Central memory CD8-positive, alpha-beta T cell (primary cell): ENCODE measurements around the gene ENPP6.

ENCODE experiments used
- ATAC-seq: fragments of 150-1000 bp; cut with Tn5 transposase; replicated peaks from 2 replicates; pipeline ENCODE4 v1.10.0; 2022; ENCODE audit warnings: mild to moderate bottlenecking, moderate FRiP score, moderate number of reproducible peaks; ENCODE audit not compliant: poor library complexity, severe bottlenecking; ENCODE audit errors: extremely low read depth
- DNase-seq, 2 donors: peaks; one replicate each; pipeline ENCODE4 v3.0.0; 2021; ENCODE audit warnings: low spot score in 2 of 2
- H3K27ac Mint-ChIP-seq: one replicate; pipeline ENCODE4 v1.8.0; 2022; ENCODE audit warnings: low read depth, mild to moderate bottlenecking, moderate library complexity, mixed read lengths
- H3K27me3 Mint-ChIP-seq: one replicate; pipeline ENCODE4 v1.8.0; 2022; ENCODE audit warnings: mixed read lengths
- H3K36me3 Mint-ChIP-seq: one replicate; pipeline ENCODE4 v1.8.0; 2022; ENCODE audit warnings: mild to moderate bottlenecking, moderate library complexity, mixed read lengths; ENCODE audit not compliant: insufficient read depth
- H3K4me1 Mint-ChIP-seq: one replicate; pipeline ENCODE4 v1.8.0; 2022; ENCODE audit warnings: mixed read lengths
- H3K4me3 Mint-ChIP-seq: one replicate; pipeline ENCODE4 v1.8.0; 2022; ENCODE audit warnings: mild to moderate bottlenecking, moderate library complexity, mixed read lengths
- H3K9me3 Mint-ChIP-seq: one replicate; pipeline ENCODE4 v1.8.0; 2022; ENCODE audit warnings: mixed read lengths

ENPP6 gene

DNA sequence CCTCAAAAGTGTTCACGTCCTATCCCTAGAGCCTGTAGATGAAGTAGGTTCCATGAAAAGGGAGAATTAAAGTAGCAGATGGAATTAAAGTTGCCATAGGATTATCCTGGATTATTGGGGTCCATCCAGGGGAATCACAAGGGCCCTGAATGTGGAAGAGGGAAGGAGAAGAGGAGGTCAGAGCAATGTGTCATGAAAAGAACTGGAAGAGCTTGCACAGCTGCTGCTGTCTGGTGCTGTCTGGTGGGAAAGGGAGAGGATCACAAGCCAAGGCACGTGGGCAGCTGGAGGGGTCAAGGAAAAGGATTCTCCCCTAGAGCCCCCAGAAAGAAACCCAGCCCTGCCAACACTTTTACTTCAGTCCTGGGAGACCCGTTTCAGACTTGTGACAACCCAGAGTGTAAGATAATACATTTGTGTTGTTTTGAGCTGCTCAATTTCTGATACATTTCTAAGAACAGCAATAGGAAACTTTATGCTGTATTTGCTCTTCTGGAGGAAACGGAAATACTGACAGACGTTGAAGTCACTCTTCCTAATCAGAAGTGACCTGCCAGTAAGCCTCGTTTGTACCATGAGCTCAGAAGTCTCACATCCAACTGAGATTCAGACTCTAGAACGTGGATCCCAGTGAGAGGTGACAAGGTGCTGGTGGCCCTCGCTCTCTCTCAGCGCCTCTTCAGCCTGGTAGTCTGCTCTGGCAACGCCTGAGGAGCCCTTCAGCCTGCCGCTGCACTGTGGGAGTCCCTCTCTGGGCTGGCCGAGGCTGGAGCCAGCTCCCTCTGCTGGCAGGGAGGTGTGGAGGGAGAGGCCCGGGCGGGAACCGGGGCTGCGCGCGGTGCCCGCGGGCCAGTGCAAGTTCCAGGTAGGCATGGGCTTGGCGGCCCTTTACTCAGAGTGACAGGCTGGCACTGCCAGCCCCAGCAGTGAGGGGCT lies 34.7 kb upstream of the ENPP6 start:
- Mint-ChIP-seq H3K9me3 (no peaks in the 10 kb centered on the region), H3K4me3 (no peak overlapping the region), H3K27ac (no peak overlapping the region), H3K4me1 (peaks cover 5% of the 10 kb centered on the region), H3K36me3 (peaks cover 2% of the 10 kb centered on the region), H3K27me3 (no peaks in the 10 kb centered on the region)
- ATAC-seq (no peak), DNase-seq (no peak)

DNA sequence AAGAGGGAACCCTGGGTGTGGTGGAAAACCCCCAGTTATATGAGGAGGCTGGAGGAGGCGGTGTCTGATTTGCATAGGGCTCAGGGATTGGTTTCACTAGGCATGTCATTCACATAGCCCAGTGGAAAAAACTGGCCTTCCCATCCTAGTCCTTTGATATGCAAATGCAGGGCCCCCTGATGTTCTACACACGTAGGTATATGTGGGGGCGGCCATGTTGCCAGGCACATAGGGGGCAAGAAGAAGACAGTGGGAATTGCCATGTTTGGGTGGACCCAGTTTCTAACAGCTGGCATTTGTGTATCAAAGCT lies 34.0 kb upstream of the ENPP6 start:
- DNase-seq (no peak), ATAC-seq (no peak)
- Mint-ChIP-seq H3K36me3 (peaks cover 2% of the 10 kb centered on the region), H3K9me3 (no peaks in the 10 kb centered on the region), H3K4me3 (no peak overlapping the region), H3K4me1 (peaks cover 5% of the 10 kb centered on the region), H3K27me3 (no peaks in the 10 kb centered on the region), H3K27ac (no peak overlapping the region)

DNA sequence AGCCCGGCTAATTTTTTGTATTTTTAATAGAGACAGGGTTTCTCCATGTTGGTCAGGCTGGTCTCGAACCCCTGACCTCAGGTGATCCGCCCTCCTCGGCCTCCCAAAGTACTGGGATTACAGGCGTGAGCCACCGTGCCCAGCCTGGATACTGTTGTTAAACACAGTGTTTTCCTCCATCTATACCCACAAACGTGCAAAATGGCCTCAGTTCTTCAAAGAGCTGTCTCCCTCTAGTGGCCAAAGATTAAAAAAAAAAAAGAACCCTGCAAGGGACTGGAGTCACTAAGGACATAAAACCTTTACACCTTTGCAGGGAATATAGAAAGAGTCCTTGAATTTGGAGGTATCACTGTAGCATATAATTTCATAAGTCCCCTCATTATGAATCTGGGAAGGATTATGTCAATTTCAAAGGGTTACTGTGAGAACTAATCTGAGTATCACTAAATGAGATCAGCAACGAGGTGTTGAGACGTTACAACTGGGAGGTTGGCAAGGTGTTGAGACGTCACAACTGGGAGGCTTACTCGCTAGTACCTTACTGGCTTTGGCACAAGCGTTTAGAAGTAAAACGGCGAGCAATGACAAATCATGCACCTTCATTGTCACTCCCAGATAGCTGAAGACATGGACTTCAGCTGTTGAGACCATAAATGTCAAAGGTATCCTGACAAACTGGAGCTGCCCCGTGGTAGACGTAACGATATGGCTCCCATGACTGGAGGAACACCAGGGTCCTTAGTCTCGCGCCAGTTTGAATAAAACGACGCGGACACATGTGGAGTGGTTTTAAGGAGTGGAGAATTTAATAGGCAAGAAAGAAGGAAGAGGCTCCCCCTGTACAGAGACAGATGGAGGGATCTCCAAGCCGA lies 33.4 kb upstream of the ENPP6 start:
- H3K27ac Mint-ChIP-seq = no peak overlapping the region
- peak in 1 of 2 donors; percentile 10 for DNase-seq
- H3K36me3 Mint-ChIP-seq = peaks cover 2% of the 10 kb centered on the region

DNA sequence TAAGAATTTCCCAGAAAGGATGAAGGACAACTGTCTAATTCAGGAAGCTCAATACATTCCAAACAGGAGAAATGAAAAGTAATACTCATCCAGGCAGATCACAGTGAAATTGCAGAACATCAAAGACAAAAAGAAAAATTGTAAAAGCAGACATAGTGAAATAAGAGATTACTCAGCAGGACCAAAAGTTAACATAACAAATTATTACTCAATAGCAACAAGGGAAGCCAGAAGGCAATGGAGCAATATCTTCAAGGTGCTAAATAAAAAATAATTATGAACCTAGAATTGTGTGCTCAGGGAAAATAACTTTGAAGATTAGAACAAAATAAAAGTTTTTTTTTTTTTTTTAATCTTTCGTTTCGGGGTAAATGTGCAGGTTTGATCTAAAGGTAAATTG lies 30.5 kb upstream of the ENPP6 start:
- H3K36me3 Mint-ChIP-seq = peaks cover 2% of the 10 kb centered on the region
- no peak overlapping the region for H3K27ac Mint-ChIP-seq
- DNase-seq (no peak), ATAC-seq (no peak)
- H3K4me3 Mint-ChIP-seq = no peak overlapping the region
- H3K27me3 Mint-ChIP-seq = no peaks in the 10 kb centered on the region
- H3K9me3 Mint-ChIP-seq = no peaks in the 10 kb centered on the region
- peaks cover 5% of the 10 kb centered on the region for H3K4me1 Mint-ChIP-seq

More for the DNA sequence above, 33.4 kb upstream of the ENPP6 start:
- Mint-ChIP-seq H3K27me3 (no peaks in the 10 kb centered on the region), H3K4me1 (peaks cover 5% of the 10 kb centered on the region), H3K9me3 (no peaks in the 10 kb centered on the region), H3K4me3 (no peak overlapping the region)
- ATAC-seq = peak; percentile 76

DNA sequence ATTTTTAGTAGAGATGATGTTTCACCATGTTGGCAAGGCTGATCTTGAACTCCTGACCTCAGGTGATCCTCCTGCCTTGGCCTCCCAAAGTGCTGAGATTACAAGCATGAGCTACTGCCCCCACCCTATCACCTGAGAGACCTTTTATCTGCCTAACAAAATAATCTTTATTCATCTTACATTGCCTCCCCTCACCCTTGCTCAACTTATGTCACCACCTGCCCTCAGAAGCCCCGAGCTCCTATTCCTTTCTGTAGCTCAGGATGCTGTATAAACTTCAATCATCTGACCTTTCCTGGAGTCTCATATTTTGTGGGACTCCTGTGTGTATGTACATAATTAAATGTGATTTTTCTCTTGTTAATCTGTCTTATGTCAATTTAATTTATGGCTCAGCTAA lies 29.7 kb upstream of the ENPP6 start:
- no peak for ATAC-seq
- H3K4me3 Mint-ChIP-seq = no peak overlapping the region
- H3K36me3 Mint-ChIP-seq = peaks cover 2% of the 10 kb centered on the region
- no peaks in the 10 kb centered on the region for H3K9me3 Mint-ChIP-seq
- no peaks in the 10 kb centered on the region for H3K27me3 Mint-ChIP-seq
- DNase-seq = no peak
- peaks cover 5% of the 10 kb centered on the region for H3K4me1 Mint-ChIP-seq
- no peak overlapping the region for H3K27ac Mint-ChIP-seq

DNA sequence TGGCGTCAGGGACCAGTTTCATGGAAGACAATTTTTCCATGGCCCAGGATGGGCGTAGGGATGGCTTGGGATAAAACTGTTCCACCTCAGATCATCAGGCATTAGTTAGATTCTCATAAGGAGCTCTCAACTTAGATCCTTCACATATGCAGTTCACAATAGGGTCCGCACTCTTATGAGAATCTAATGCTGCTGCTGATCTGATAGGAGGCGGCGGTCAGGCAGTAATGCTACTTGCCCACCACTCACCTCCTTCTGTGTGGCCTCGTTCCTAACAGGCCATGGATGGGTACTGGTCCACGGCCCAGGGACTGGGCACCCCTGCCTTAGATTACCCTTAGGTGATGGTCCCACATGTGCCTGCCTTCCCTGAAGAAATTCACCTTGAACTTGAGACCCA lies 28.8 kb upstream of the ENPP6 start:
- Mint-ChIP-seq H3K4me3 (no peak overlapping the region), H3K4me1 (peaks cover 5% of the 10 kb centered on the region), H3K27me3 (no peaks in the 10 kb centered on the region), H3K27ac (no peak overlapping the region), H3K36me3 (peaks cover 2% of the 10 kb centered on the region), H3K9me3 (no peaks in the 10 kb centered on the region)
- ATAC-seq (no peak), DNase-seq (no peak)

DNA sequence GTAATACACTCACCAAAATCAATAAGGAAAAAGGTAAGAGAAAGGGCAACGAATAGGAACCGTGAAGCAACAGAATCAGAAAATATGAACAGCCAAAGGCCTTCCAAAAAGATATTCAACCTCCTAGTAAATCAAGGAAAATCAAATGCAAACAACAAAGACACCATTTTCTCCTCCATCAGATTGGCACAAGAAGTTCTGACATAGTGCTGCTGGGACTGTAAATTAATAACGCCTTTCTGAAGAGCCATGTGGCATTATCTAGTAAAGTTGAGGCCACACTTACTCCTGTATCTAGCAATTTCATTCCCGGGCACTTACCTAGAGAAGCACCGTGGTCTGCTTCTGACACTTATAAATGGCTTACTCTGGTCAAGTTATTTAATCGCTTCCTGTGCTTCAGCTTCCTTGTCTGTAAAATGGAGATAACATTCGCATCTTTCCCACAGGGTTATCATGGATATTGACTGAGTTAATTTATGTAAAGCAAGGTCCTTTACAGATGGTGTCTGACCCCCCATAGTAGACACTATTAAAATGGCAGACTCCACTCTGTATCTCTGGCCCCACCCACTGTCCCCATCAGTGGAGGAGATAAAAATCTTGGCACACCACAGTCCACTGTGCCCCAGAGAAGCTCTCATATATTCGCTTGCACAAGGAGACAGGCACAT lies 20.5 kb upstream of the ENPP6 start:
- H3K9me3 Mint-ChIP-seq = no peaks in the 10 kb centered on the region
- ATAC-seq (no peak), DNase-seq (no peak)
- no peaks in the 10 kb centered on the region for H3K27me3 Mint-ChIP-seq
- no peaks in the 10 kb centered on the region for H3K4me1 Mint-ChIP-seq
- H3K36me3 Mint-ChIP-seq = no peaks in the 10 kb centered on the region
- H3K4me3 Mint-ChIP-seq = no peak overlapping the region
- no peak overlapping the region for H3K27ac Mint-ChIP-seq

DNA sequence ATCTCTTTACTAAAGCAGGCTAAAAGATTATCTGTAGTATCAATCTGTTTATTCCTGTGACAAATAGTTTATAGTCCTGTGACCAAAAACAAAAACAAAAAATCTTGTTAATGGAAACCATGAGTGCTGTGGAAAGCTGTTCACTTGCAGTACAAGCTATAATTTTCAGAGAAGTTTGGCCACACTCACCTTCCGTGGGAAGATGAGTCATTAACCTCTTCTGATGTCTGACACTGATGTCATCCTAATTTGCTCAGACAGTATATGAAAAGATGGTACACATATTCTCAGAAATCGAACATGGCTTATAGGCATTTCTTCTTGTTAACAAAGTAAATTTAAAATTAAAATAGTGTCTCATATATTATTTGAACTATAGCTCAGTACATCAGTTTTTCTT lies 19.9 kb upstream of the ENPP6 start:
- Mint-ChIP-seq H3K9me3 (no peaks in the 10 kb centered on the region), H3K27ac (no peak overlapping the region), H3K27me3 (no peaks in the 10 kb centered on the region), H3K4me3 (no peak overlapping the region), H3K4me1 (no peaks in the 10 kb centered on the region), H3K36me3 (no peaks in the 10 kb centered on the region)
- ATAC-seq (peak; percentile 77), DNase-seq (no peak)

DNA sequence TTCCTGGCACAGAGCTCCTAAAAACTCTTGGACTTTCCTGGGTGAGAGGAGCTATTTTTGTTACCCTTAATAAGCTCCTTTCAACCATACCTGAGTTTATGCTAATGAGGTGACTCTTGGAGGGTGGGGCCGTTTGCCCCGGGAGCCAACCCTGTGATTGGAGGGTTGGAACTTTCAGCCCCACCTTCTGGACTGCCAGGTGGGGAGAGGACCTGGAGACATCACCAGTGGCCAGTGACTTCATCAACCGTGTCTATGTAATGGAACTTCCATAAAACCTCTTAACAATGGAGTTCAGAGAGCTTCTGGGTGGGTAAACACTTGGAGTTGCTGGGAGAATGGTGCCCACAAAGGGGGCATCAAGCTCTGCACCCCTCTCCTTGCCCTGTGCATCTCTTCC lies 17.9 kb upstream of the ENPP6 start:
- DNase-seq (no peak), ATAC-seq (no peak)
- Mint-ChIP-seq H3K9me3 (no peaks in the 10 kb centered on the region), H3K27ac (no peak overlapping the region), H3K36me3 (no peaks in the 10 kb centered on the region), H3K4me1 (no peaks in the 10 kb centered on the region), H3K4me3 (no peak overlapping the region), H3K27me3 (no peaks in the 10 kb centered on the region)

DNA sequence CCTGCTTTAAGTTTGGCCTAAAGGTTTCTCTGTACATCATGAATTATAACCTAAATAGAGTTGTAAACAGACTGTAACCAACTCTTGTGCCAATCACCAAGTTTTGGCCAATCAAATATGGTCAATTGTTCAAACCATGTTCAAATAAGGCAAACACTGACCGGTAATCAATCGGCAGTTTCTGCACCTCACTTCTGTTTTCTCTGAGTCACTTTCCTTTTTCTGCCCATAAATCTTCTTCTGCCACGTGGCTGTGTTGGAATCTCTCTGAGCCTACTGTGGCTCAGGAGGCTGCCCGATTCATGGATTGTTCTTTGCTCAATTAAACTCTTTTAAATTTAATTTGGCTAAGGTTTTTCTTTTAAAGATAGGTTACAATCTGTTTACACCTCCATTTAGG lies 16.5 kb upstream of the ENPP6 start:
- peaks cover 4% of the 10 kb centered on the region for H3K36me3 Mint-ChIP-seq
- peaks cover 11% of the 10 kb centered on the region for H3K4me1 Mint-ChIP-seq
- ATAC-seq = no peak

DNA sequence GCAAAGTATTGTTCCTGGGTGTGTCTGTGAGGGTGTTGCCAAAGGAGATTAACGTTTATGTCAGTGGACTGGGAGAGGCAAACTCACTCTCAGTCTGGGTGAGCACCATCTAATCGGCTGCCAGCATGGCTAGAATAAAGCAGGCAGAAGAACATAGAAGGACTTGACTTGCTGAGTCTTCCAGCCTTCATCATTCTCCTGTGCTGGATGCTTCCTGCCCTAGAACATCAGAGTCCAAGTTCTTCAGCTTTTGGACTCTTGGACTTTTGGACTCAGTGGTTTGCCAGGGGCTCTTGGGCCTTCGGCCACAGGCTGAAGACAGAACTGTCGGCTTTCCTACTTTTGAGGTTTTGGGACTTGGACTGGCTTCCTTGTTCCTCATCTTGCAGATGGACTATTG lies 15.3 kb upstream of the ENPP6 start:
- Mint-ChIP-seq H3K4me1 (peaks cover 14% of the 10 kb centered on the region), H3K4me3 (no peak overlapping the region), H3K27me3 (peaks cover 16% of the 10 kb centered on the region), H3K36me3 (peaks cover 4% of the 10 kb centered on the region), H3K27ac (no peak overlapping the region), H3K9me3 (no peaks in the 10 kb centered on the region)
- ATAC-seq (no peak), DNase-seq (no peak)

More for the DNA sequence above, 16.5 kb upstream of the ENPP6 start:
- Mint-ChIP-seq H3K9me3 (no peaks in the 10 kb centered on the region), H3K27me3 (peaks cover 4% of the 10 kb centered on the region), H3K4me3 (no peak overlapping the region), H3K27ac (no peak overlapping the region)
- no peak for DNase-seq

DNA sequence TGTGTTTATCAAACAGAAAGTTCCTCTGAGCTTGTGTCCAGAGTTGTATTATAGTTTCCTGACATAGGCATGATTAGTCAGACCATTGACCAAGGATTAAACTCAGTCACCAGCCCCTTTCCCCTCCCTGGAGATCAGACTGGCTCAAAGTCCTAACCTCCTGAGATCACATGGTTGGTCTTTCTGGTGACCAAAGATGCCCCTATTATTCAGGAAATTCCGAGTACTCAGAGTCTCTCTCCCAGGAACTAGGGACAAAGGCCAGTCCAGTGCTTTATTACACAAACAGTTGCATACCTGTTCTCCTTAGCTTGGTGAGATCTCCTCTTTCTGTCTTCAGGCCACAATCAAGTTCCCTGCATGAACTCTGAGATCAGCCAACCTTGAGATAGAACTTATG lies 14.5 kb upstream of the ENPP6 start:
- Mint-ChIP-seq H3K27ac (no peak overlapping the region), H3K4me3 (no peak overlapping the region), H3K27me3 (peaks cover 19% of the 10 kb centered on the region), H3K4me1 (peaks cover 14% of the 10 kb centered on the region), H3K36me3 (peaks cover 4% of the 10 kb centered on the region), H3K9me3 (no peaks in the 10 kb centered on the region)
- DNase-seq (no peak), ATAC-seq (no peak)
